H1 (cell line): ENCODE results near the gene ESRP2. TPM values are rescaled to one million over a fixed set of nuclear protein-coding genes. Genes with fewer than 3 reads are reported as not detected.

Source experiments
- SUZ12 ChIP-seq: fragments of 200-600 bp; sonication (generic); IDR thresholded peaks from 2 replicates; pipeline ENCODE4 v1.6.1; 2012; ENCODE audit warnings: mild to moderate bottlenecking, inconsistent platforms, low read length, moderate library complexity, mixed read lengths
- TAF7 ChIP-seq: optimal IDR thresholded peaks from 2 replicates; pipeline ENCODE3; 2011; ENCODE audit warnings: low read depth, mild to moderate bottlenecking, inconsistent platforms, low read length, moderate library complexity, borderline replicate concordance
- ZNF274 ChIP-seq: IDR thresholded peaks from 2 replicates; pipeline ENCODE4 v1.7.0; 2012; ENCODE audit warnings: low read length, borderline replicate concordance; ENCODE audit errors: extremely low read depth
- polyA plus RNA-seq, 7 experiments: library from polyadenylated mRNA; depleted of rRNA in 3 of 7; stranded (reverse) in 5 of 7; unstranded in 2 of 7; fragments of >200 nt in 5 of 7; fragments of 200-250 nt in 2 of 7; gene quantifications; 1 replicate in 5 of 7; 2 replicates in 1 of 7; 4 replicates in 1 of 7; pipeline versions ENCODE4 v1.2.1 to v1.2.3, GENCODE V29; 2011 to 2013; ENCODE audit warnings: missing spikeins in 2 of 7, mixed read lengths in 2 of 7
- total RNA-seq: library from RNA; stranded (reverse); fragmentation: NEBNext Ultra II Directional; extraction: Animal tissue kit (Norgen Biotek cat#: 25700); gene quantifications from 2 replicates; pipeline ENCODE4 v1.2.1, GENCODE V29; 2021

ESRP2 gene
- total and polyA plus RNA-seq, 2 of the 8 experiments (the other 6 are each of a cell fraction or from before 2014, with no cell fraction given): 35.1 to 45.8 TPM

DNA sequence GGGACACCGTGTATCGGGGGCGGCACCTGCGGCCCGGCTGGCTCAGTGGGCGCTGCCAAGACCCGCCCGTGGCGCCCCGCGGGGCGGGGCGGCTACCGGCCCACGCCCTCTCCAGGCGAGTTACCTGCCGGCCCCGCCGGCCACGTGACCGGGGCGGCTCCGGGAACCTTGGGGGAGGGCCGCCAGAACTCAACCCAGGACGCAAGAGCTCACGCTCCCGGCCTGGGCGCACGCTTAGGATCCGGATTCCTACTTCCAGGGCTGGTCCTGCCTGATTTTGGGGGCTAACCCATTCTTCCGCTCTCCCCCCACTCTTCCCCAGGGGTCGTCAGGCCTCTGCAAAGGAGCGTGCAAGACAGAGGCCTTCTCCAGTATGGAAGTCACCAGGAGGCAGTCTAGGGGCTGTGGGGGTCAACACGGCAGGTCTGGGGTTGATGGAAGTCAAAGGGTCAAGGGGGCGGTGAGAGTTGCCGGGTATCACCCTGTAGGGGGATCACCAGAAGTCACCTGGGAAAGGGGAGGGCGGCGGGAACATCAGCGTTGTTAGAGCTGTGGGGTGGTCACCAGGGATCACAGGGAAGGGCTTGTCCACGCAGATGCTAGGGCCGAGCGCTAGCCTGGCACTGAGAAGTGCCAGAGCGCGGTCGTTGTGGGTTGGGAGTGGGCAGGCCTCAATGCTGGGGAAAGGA lies 354 bp upstream of the ESRP2 start (continued):
- TF ChIP-seq SUZ12 (no peak), ZNF274 (no peak), TAF7 (no peak)
